GM11168 (cell line): ENCODE data around the gene LRRK1.

Experiments used
- in situ Hi-C: fragments of 300-500 bp; cut with MboI; formaldehyde crosslinking; loops from one replicate; pipeline ENCODE4 v1.12.0; 2022; ENCODE audit warnings: low sequenced_read_pairs; ENCODE audit not compliant: unreplicated experiment

LRRK1 gene

DNA sequence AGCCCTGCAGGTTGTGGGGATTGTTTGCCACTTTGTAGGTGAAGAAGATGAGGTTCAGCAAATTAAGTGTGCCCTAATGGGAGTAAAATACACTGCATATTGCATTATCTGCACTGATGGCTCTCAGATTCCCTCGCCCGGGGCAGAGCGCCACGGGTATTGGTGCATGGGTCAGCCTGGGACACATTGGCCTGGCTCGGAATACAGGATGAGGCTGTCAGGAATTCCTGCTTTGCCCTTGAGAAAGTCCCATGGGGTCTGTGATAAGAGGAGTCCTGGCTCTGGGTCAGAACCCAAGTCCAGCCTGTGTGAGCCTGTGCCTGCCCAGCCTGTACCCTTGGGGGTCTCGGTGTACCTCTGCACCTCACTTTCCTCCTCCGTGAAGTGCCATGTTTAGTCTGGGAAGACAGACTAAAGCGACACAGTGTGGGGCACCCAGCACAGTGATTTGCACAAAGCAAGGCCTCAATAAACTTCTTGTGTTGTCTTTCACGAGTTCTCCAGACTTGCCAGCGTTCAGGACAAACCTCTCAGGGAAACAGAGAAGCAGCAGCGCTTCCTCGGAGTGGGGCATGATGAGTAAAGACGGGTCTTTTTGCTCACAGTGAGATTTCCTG, 107.6 kb downstream of the LRRK1 start:
- in situ Hi-C loops = no loop called here

DNA sequence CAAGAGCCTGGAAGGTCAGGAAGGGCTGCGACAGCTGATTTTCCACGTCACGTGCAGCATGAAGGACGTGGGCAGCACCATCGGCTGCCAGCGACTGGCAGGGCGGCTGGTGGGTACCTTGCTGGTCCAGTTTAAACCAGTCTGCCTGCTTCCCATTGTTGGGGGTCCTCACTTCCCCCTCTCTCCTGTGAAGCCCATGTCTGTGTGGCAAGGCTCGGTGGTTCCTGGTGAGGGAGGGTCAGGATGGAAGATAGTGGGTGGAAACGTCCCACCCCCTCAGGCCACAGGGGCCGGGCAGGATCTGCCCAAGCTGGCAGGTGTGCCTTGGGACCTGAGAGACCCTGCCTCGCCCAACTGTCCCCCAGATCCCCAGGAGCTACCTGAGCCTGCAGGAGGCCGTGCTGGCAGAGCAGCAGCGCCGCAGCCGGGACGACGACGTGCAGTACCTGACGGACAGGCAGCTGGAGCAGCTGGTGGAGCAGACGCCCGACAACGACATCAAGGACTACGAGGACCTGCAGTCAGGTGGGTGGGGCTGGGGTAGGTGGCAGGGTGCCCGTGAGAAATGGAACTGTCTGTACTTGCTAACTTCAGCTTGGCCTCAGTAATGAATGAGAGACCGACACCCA, 108.2 kb downstream of the LRRK1 start:
- in situ Hi-C loops = no loop called here

DNA sequence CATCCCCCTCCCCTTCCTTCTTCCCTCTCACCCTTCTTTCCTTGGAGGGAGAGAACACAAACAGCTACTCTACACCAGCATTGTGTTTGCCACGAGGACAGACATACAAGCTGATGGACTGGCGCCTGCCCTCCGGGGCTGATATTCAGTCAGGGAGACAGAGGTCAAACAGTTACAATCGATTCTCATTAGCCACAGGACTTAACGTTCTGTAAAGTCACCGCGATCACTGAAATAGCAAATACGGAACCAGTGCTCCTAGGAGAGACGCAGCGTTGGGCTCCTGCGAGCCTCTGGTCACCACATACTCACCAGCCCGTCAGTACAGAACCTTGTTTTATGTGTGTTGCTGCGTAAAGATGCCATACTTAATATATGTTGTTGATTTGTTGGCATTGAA, 108.8 kb downstream of the LRRK1 start:
- in situ Hi-C loops = no loop called here

DNA sequence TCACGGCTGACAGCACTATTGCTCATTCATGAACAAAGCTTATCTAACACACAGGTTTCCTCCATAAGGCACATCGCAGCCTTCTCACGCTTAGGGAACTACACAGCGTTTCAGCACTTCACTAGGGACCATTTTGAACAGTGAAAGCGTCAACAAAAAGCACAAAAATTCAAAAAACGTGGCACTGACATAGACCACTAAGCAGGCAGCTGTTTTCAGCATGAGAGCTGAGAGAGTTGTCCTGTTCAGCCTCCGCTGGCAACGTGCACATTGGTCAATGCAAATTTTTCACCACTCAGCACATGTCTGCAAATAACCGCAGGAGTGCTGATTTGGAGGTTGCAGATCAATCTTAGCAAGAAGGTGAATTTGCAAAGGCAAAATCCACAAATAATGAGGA, 109.2 kb downstream of the LRRK1 start:
- in situ Hi-C loops = no loop called here

DNA sequence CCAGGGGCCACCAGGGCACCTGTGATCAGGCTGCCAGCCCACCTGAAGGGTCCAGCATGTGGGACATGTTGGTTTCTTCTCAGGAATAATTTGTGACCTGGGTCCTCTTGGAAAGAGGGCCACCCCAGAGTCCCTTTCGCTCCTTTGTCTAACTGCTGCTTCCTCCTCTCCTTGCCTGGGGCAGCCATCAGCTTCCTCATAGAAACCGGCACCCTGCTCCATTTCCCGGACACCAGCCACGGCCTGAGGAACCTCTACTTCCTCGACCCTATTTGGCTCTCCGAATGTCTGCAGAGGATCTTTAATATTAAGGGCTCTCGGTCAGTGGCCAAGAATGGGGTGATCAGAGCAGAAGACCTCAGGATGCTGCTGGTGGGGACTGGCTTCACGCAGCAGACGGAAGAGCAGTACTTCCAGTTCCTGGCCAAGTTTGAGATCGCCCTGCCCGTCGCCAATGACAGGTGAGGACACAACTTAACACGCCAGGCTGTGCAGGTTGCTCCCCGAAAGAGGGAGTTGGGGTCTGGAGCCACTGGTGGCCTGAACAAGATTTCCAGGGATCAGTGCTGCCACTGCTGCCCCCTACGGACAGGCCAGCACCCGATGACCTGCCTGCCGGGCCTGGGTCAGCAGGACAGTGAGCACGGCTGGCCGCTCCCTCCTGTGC, 109.7 kb downstream of the LRRK1 start:
- in situ Hi-C loops = no loop called here

DNA sequence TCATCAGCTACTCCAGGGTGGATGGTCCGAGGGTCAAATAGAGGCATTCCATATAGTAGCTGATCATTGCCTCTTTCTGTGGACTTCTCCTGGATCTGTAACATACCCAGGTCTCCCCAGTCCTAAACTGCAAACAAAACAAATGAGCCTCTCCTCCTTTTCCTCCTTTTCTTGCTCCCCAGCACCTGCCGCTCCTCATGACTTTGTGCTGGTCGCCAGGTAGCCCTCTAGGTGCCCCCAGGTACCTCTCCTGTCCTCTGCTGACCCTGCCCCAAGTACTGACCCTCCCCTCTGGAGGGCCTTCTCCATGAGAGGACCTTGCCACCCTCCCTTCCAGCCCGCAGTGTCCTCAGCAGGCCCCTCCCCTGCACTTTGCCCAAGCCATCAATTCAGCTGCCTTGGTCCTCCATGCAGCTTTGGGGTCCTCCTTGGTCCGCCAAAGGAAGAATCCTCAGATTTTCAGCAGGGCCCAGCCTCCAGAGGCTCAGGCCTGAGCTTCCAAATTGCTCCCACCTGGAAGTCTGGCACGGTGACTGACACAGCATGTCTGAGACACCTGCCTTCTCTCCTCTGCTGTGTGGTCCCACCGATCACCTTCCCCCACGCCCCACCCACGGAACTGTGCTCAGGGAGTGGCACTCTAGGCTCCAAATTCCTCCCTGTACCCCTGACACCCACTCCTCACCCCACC, 111.0 kb downstream of the LRRK1 start:
- in situ Hi-C loops = no loop called here

DNA sequence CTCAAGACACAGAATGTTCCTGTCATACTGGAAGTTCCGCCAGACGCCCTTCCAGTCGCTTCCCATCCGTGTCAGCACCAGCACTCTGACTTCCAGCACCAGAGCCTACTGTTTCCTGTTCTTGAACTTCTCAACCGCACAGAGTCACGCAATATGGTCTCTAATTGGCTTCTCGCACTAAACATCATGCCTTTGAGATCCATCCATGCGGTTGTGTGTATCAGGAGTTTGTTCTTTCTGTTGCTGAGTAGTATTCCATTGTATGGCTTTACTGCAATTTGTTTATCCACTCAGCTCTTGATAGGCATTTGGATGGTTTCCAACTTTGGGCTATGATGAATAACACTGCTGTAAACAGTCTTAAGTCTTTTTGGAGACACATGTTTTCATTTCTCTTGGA, 112.1 kb downstream of the LRRK1 start:
- in situ Hi-C loops = no loop called here

DNA sequence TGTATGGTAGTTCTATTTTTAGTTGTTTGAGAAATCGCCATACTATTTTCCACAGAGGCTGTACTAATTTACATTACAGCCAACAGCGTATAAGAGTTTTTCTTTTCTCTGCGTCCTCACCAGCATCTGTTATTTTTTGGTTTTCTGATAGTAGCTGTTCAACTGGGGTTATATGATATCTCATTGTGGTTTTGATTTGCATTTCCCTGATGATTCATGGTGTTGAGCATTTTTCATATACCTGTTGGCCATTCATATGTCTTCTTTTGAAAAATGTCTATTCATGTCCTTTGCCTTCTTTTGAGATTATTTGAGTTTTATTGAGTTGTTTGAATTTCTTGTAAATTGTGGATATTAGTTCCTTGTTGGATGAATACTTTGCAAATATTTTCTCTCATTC, 114.6 kb downstream of the LRRK1 start:
- in situ Hi-C loops = no loop called here

DNA sequence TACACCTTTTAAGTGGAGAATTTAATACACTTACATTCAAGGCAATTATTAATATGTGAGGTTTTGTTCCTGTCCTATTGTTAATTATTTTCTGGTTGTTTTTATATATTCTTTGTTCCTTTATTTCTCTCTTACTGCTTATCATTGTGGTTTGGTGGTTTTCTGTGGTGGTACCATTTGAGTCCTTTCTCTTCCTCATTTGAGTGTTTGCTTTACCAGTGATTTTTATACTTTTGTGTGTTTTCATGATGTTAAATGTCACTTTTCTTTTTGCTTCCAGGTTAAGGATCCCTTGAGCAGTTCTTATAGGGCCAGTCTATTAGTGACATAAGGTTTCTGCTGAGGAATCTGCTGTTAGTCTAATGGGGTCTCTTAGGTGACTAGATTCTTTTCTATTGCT, 116.5 kb downstream of the LRRK1 start:
- in situ Hi-C loops = no loop called here

DNA sequence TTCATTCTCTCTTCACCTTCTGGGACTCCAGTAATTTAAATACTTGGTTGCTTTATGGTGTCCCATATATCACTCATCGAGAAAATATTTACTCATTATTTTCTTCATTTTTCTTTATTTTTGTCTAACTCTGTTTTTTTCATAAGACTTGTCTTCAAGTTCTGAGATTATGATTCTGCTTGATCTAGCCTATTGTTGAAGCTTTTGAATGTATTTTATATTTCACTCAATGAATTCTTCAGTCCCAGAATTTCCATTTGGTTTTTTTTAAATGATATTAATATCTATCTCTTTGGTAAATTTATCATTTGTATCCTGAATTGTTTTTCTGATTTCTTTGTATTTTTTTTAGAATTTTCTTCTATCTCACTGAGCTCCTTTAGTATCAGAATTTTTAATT, 117.0 kb downstream of the LRRK1 start:
- in situ Hi-C loops = no loop called here

DNA sequence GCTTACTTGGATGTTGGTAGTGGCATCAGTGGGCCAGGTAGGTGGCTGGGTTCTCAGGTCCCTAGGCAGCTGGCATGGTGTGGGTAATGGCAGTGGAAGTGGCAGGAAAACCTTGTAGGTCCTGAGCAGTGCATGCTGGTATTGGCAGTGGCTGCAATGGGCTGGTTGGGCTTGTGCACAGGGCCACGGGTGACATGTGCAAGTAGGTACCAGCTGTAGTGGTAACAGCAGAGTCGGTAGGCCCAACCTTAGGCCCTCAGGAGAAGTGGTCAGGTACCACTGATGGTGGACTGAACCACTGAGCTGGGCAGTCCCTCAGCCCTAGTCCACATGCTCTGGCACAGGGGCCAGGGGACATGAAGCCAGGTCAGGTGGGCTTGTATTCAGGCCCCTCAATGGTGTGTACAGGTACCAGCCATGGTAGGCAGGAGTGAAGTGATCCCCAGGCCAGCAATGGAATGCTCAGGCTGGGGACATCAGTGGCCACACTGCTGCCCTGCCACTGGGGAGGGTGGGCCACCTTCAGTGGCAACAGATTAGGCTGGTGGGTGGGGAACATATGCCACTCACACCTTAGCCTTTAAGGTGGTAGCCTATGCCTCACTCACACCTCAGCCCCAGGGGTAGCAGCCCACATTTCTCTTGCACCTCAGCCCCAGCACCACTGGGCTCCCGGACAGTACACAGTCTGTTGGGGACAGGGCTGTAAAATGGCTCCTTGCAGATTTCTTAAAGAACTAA, 118.1 kb downstream of the LRRK1 start:
- in situ Hi-C loops = no loop called here

DNA sequence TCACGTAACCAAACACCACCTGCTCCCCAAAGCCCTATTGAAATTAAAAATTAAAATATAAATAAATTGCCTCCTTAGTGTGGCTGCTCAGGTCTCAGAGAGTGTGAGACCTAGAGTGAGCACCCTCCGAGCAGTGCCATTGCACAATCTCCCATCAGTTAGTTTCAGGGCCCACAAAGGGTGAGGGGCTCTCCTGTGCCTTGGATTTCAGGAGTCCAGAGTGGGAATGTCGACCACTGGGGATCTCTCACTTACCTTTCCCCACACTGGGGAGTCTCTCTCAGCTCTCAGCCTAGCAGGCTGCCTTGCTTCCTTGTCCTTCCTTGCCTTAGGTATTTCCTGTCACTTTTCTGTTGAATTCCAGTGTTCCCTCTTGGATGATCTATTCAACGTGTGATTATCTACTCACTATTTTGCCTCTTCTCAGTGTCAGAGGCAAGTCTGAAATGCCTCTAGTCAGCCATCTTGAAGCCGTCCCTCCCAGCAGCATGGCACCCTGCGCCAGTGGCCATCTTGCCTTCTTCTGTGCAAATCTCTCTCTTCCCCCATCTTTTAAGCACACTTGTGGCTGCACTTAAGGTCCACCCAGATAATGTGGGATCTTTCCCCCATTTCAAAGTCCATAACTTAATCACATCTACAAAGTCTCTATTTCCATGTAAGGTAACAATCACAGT, 119.3 kb downstream of the LRRK1 start:
- in situ Hi-C loops = no loop called here

DNA sequence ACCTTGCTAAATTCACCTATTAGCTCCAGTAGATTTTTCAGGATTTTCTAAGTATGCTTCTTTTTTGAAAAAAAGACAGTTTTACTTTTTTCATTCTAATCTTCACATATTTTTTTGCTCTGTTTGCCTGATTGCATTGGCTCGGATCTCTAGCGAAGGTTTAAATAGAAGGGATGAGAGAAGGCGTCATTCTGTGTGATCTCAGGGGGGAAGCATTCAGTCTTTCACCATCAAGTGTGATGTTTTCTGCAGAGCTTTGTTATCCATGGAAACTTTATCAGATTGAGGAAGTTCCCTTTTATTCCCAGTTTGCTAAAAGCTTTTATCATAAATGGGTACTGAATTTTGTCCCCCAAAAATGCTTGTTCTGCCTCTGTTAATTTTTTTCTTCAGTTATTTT, 120.3 kb downstream of the LRRK1 start:
- in situ Hi-C loops = no loop called here

DNA sequence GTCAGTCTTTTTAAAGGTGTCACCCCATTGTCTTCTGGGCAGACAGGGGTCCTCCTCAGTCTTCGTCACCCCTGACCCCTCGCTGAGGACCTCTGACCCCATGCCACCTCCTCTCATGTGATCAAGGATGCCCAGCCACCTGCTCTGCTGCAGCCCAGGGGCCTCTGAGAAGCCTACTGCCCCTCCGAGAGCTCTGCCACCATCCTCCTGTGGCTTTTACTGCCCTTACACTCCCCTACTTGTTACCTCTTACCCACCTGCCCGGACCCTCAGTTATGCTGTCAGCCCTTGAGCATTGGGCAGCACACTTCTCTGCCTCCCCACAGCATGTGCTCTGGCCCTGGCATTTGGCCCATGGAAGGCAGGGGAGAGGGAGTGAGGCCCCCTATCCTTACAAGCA, 123.2 kb downstream of the LRRK1 start:
- in situ Hi-C loops = no loop called here

DNA sequence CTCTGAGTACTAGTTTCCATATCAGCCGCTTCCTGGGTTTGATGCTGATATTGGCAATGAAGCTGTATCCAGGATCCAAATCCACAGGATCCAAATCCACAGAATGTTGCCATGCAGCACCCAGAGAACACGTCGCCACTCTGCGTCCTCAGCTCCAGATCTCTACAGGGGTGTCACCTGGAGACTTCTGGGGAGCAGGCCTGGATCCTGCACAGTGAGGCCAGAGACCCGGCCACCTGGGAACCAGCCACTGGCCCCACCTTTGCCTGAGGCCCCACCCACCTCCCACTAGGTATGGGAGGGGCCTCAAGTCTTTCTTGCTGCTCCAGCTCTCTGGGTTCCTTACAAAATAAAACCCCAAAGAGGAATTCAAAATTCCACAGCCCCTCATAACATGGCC, 123.9 kb downstream of the LRRK1 start:
- in situ Hi-C loops = no loop called here

DNA sequence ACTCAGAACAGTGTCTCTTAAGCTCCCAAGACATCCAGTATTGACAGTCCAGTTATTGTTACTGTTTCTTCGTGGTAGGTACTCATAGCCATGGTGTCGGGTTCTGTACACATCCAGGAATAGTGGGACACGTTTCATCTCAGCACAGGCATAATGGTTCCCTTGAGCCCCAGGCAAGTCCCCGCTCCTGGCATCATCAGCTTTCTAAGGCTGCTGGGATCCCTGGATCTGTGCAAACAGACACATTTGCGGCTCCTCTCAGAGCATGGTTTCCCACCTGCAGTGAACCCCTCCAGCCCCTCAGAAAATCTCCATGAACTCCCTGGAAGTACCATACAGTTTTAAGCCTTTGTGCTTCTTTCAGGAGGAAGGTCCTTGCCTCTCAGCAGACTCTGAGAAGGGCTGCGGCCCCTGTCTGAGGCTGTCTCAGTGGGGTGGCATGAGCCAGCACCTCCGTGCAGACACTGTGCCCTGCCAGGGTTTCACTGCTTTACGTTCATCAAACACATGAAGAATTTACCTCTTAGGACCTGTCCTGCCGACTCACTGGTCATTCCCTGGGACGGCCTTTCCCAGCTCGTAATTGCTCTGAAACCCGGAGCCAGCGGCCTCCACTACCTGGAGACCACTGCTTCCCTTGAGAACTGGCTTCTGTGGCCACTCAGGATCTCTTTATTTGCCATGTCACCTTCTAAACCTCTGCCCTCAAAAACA, 124.9 kb downstream of the LRRK1 start:
- in situ Hi-C loops = no loop called here

DNA sequence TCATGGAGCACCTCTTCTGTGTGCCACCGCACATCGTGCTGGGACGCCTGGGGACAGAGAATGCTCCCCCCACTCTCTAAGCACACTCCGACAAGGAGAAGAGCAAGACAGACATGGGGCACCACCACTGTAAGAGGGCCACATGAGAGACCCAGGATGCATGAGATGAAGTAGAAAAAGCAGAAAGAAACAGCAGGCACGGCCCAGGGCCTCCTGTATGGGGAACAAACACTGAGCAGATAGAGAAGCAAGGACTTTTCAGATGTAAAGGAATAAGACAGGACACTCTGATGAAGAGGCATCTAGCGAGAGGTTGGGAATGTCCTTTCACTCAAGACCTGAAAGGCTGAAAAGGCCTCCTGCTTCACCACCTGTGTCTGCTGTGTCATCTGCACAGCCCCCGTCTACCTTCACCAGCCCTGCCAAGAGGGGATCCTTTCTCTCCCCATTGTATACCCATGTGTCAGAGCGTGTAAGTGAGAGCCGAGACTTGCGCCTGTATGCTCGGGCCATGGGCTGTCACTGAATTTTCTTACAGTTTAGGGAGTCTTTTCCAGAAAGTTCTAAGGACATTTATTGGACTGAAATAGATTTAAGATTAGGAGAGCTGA, 125.6 kb downstream of the LRRK1 start:
- in situ Hi-C loops = no loop called here

DNA sequence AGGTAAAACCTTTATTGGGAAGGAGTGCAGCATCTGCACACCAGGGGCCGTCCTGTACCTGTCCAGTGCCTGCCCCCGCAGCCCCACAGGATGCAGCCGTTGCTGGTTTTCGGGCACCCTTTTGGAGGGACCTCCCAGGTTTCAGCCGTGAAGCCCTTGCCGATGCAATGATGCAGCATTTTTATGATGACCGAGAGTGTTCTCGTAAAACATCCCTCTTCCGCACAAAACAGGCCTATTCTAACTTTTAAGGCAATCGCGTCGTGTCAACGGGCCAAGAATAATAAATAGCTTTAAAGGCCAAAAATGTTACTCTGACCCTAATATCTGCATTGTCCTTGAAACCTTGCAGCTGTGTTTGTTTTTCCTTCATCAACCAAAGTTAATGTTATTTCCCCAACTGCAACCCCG, 126.1 kb downstream of the LRRK1 start:
- in situ Hi-C loops = no loop called here
